ENCODE results near the gene NOTO.
A peak's percentile ranks its signal among the peaks of the same experiment; 100 is the strongest.
"Not testable (repeated sequence)": the region's sequence is repeated elsewhere in the genome, so short reads cannot be mapped to it uniquely, and the experiment has no call there.

Gene NOTO, protein sequence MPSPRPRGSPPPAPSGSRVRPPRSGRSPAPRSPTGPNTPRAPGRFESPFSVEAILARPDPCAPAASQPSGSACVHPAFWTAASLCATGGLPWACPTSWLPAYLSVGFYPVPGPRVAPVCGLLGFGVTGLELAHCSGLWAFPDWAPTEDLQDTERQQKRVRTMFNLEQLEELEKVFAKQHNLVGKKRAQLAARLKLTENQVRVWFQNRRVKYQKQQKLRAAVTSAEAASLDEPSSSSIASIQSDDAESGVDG

GRCh38 chr2:73202156-73203054, at the start of gene NOTO:
Gene NOTO (plus strand): TSS chr2:73202574. CDS start chr2:73202667, 93 bp downstream.
- no peak within 1 kb of the TSS for H3K4me2 ChIP-seq
- H4K20me1 ChIP-seq = no peaks in the 10 kb centered on the region
- TF ChIP-seq Cebpa-rat (IDR thresholded peaks at IDR 0.05) = no peak
- H3K36me3 ChIP-seq = no peaks in the 10 kb centered on the region
- H3K9me3 ChIP-seq (replicated peaks in 1 of 11) = peaks cover 22 to 39% (median 26%) of the 10 kb centered on the region in 11 experiments
- H3K27ac ChIP-seq = no peak within 1 kb of the TSS
- no peak within 1 kb of the TSS for H3K9ac ChIP-seq
- peaks cover 0 to 7% (median 0%) of the 10 kb centered on the region in 10 experiments; a peak in 2 of 20 replicates for H3K4me1 ChIP-seq
- peaks cover 20 to 37% (median 33%) of the 10 kb centered on the region in 11 experiments for H3K27me3 ChIP-seq
- 0 out of 20 replicates have a peak within 1 kb of the TSS, but pooled peaks of 2 of the 10 experiments have one; percentile 2 to 11 for H3K4me3 ChIP-seq

- no peaks in the 10 kb centered on the region for H3K27me3 ChIP-seq
- no peak for TF ChIP-seq Cebpa-rat (IDR thresholded peaks at IDR 0.05)
- no peak overlapping the region for H3K9ac ChIP-seq
- H3K4me2 ChIP-seq = no peak overlapping the region
- no peaks in the 10 kb centered on the region for H3K36me3 ChIP-seq
- peaks cover 0 to 15% (median 4%) of the 10 kb centered on the region in 10 experiments; a peak in 8 of 20 replicates for H3K4me1 ChIP-seq
- H3K4me3 ChIP-seq = no peak overlapping the region
- H4K20me1 ChIP-seq = 0 out of 22 replicates have a peak, but pooled peaks cover 0 to 3% (median 0%) of the 10 kb centered on the region in 11 experiments
- H3K27ac ChIP-seq = no peak overlapping the region
- no peaks in the 10 kb centered on the region; a peak in 1 of 22 replicates for H3K9me3 ChIP-seq (replicated peaks in 1 of 11)
Observed at GRCh38 chr2:73156539-73157124, 45.7 kb upstream of the NOTO start.

- Histone ChIP-seq H3K36me3 (no peaks in the 10 kb centered on the region), H3K4me1 (no peaks in the 10 kb centered on the region), H3K4me3 (no peak overlapping the region), H3K9me3 (replicated peaks in 1 of 11) (no peaks in the 10 kb centered on the region), H3K27me3 (no peaks in the 10 kb centered on the region), H3K27ac (no peak overlapping the region), H3K9ac (no peak overlapping the region), H4K20me1 (no peaks in the 10 kb centered on the region), H3K4me2 (no peak overlapping the region)
- TF ChIP-seq Cebpa-rat (IDR thresholded peaks at IDR 0.05) = no peak
Observed at GRCh38 chr2:73162856-73163391, 39.5 kb upstream of the NOTO start.

DNA sequence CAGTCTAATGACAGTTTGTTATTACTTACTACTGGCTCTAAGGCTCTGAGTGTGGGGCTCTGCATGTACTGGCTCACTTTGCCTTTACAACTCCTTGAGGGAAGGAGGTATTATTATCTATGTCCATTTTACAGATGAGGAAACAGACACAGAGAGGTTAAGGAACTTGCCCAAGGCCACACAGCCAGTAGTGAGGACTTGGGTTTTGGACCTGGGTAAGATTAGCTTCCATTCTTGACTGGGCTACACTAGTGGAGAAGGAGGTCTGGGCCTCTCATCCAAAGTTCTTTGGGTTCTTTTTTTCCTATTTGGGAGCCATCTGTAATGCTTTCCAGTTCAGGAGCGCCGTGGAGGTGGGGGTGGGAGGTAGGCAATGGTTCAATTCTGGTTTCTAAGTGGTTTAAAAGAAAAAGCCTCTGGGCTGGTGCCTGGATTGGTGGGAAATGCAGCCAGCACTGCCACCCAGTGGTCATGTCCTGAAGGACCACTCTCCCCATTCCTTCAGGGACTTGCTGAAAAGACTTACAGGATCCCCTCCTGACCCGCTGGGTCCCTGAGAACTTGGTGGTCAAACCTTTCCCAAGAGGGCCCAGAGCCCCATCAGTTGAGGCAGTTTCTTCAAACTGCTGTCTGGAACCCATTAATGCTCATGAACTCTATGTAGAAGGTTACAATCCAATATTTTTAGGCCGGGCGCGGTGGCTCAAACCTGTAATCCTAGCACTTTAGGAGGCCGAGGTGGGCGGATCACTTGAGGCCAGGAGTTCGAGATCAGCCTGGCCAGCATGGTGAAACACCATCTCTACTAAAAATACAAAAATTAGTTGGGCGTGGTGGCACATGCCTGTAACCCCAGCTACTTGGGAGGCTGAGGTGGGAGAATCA, 38.6 kb upstream of the NOTO start:
- Histone ChIP-seq H3K9me3 (replicated peaks in 1 of 11) (no peaks in the 10 kb centered on the region), H3K27ac (no peak overlapping the region), H3K4me1 (no peaks in the 10 kb centered on the region), H3K36me3 (no peaks in the 10 kb centered on the region), H3K9ac (no peak overlapping the region), H4K20me1 (no peaks in the 10 kb centered on the region), H3K4me2 (no peak overlapping the region), H3K4me3 (no peak overlapping the region), H3K27me3 (no peaks in the 10 kb centered on the region)
- TF ChIP-seq Cebpa-rat (IDR thresholded peaks at IDR 0.05) = no peak

GRCh38 chr2:73165978-73166377, 36.4 kb upstream of the NOTO start:
- not testable (repeated sequence) for H3K9me3 ChIP-seq (replicated peaks in 1 of 11); H3K27ac ChIP-seq; H4K20me1 ChIP-seq; H3K4me3 ChIP-seq; H3K4me2 ChIP-seq; H3K9ac ChIP-seq; H3K27me3 ChIP-seq; H3K4me1 ChIP-seq; H3K36me3 ChIP-seq

GRCh38 chr2:73166813-73167212, 35.6 kb upstream of the NOTO start:
- H3K4me2 ChIP-seq, H3K27me3 ChIP-seq: not testable (repeated sequence)

DNA sequence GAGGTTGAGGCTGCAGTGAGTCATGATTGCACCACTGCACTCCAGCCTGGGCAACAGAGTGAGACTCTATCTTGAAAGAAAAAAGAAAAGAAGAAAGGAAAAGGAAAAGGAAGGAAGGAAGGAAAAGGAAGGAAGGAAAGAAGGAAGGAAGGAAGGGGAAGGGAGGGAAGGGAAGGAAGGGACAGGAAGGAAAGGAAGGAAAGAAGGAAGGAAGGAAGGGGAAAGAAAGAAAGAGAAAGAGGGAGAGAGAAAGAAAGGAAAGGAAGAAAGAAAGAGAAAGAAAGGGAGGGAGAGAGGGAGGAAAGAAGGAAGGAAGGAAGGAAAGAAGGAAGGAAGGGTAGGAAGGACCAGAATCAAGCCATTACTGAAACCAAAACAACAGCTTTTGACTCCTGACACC, 34.0 kb upstream of the NOTO start:
- H3K9ac ChIP-seq; H3K9me3 ChIP-seq (replicated peaks in 1 of 11); H4K20me1 ChIP-seq: not testable (repeated sequence)

More at GRCh38 chr2:73166813-73167212, 35.6 kb upstream of the NOTO start:
- not testable (repeated sequence) for H3K9ac ChIP-seq; H4K20me1 ChIP-seq; H3K4me3 ChIP-seq; H3K36me3 ChIP-seq; H3K4me1 ChIP-seq; H3K27ac ChIP-seq; H3K9me3 ChIP-seq (replicated peaks in 1 of 11)

GRCh38 chr2:73170341-73170740, 32.0 kb upstream of the NOTO start:
- H3K9me3 ChIP-seq (replicated peaks in 1 of 11); H4K20me1 ChIP-seq; H3K36me3 ChIP-seq; H3K4me3 ChIP-seq; H3K9ac ChIP-seq; H3K4me2 ChIP-seq; H3K4me1 ChIP-seq; H3K27ac ChIP-seq: not testable (repeated sequence)
- peaks cover 10 to 24% (median 17%) of the 10 kb centered on the region in 11 experiments for H3K27me3 ChIP-seq

More for the DNA sequence above, 34.0 kb upstream of the NOTO start:
- H3K27ac ChIP-seq, H3K36me3 ChIP-seq, H3K27me3 ChIP-seq, H3K4me3 ChIP-seq, H3K4me2 ChIP-seq, H3K4me1 ChIP-seq: not testable (repeated sequence)

All from BLaER1 treated with 17β-estradiol and CSF1 and Interleukin-3, amounts not matched to agents 10 nM and 100 nM (cell line).